ENCODE results near the gene FHAD1. TPM values are rescaled to one million over a fixed set of nuclear protein-coding genes. Genes with fewer than 3 reads are reported as not detected.

The FHAD1 gene
- total and polyA plus RNA-seq, 2 of the 13 experiments (the other 11 are each of a cell fraction or from before 2014, with no cell fraction given): not detected

GRCh38 chr1:15371610-15372545 is 124.9 kb downstream of the FHAD1 start (continued):
- TF ChIP-seq ZNF280B (CRISPR knock-in tag; IDR thresholded peaks at IDR 0.05; ENCODE audit: borderline replicate concordance) (peak; percentile 44; the same call in 1 of the 2 replicates), SMC3 (IDR thresholded peaks at IDR 0.05; ENCODE audit: low read length) (no peak), RFX5 (IDR thresholded peaks at IDR 0.05; ENCODE audit: low read depth, low read length) (no peak), CSRNP2 (CRISPR knock-in tag; conservative IDR thresholded peaks at IDR 0.05; ENCODE audit: low read depth) (no peak), ZNF549 (CRISPR knock-in tag; IDR thresholded peaks at IDR 0.05) (no peak), U2AF1 (optimal IDR thresholded peaks at IDR 0.05; ENCODE audit: low read depth, low read length) (no peak)

- Histone ChIP-seq H4K20me1 (ENCODE audit: insufficient read depth, low read length) (no peaks in the 10 kb centered on the region), H3K36me3 (replicated peaks in 1 of 2; ENCODE audit: control insufficient read depth in 1 of 2, insufficient read depth in 2 of 2, low read length in 2 of 2) (no peaks in the 10 kb centered on the region), H3K9ac (ENCODE audit: insufficient read depth, low read depth, low read length) (no peak overlapping the region), H3K27me3 (ENCODE audit: control insufficient read depth in 1 of 2, insufficient read depth in 2 of 2, low read length in 2 of 2) (peaks cover 5 to 46% of the 10 kb centered on the region in 2 experiments; a peak in 4 of 5 replicates), H3K9me3 (ENCODE audit: low read length) (no peaks in the 10 kb centered on the region), H3K4me3 (replicated peaks in 1 of 3; ENCODE audit: insufficient read depth in 1 of 3, low read depth in 2 of 3, low read length in 3 of 3) (no peak overlapping the region), H3K79me2 (ENCODE audit: insufficient read depth, low read length) (no peaks in the 10 kb centered on the region), H3K4me2 (ENCODE audit: low read depth, low read length) (no peak overlapping the region), H2AFZ (ENCODE audit: low read length) (no peak overlapping the region), H3K4me1 (ENCODE audit: insufficient read depth, low read length) (peaks cover 12% of the 10 kb centered on the region), H3K27ac (ENCODE audit: extremely low read length, insufficient read depth, low read length) (no peak overlapping the region)
- WGBS (ENCODE audit: low lambda C conversion rate): 33% methylated on average over 8 of the region's 8 CpGs
- BruUV-seq (replicated peaks): no TSS peak
- ChIA-PET POLR2A (no interaction called here), CTCF (ENCODE audit: low intra/inter-chr PET ratio, low total read pairs) (no interaction called here)
- FAIRE-seq (no peak), DNase-seq (ENCODE audit: low spot score) (no peak), ATAC-seq (no peak)
- intact Hi-C loops (cut with micrococcal nuclease; ENCODE audit: unreplicated experiment) (no loop called here), in situ Hi-C loops (cut with HindIII; ENCODE audit: extremely low pct_ligation_motif_present, low pct_unique_long_range_greater_than_20kb) (no loop called here)
- TF ChIP-seq SP2 (CRISPR knock-in tag; IDR thresholded peaks at IDR 0.05) (no peak), FOXJ3 (CRISPR knock-in tag; IDR thresholded peaks at IDR 0.05; ENCODE audit: borderline replicate concordance) (no peak), TCF7L2 (IDR thresholded peaks at IDR 0.05; ENCODE audit: low read depth, low read length) (no peak), GLMP (CRISPR knock-in tag; IDR thresholded peaks at IDR 0.05; ENCODE audit: borderline replicate concordance) (no peak), THAP7 (CRISPR knock-in tag; IDR thresholded peaks at IDR 0.05) (no peak), SRY (CRISPR knock-in tag; IDR thresholded peaks at IDR 0.05) (no peak), ZNF460 (CRISPR knock-in tag; IDR thresholded peaks at IDR 0.05; ENCODE audit: borderline replicate concordance) (no peak), ZNF232 (CRISPR knock-in tag; IDR thresholded peaks at IDR 0.05; ENCODE audit: borderline replicate concordance) (no peak), HNRNPL (IDR thresholded peaks at IDR 0.05; ENCODE audit: low read depth, low read length) (no peak), THAP8 (CRISPR knock-in tag; IDR thresholded peaks at IDR 0.05; ENCODE audit: borderline replicate concordance) (no peak)
Observed at GRCh38 chr1:15378729-15379128, 131.7 kb downstream of the FHAD1 start.

All from HepG2 (cell line).